GM18867 (cell line): ENCODE results near the gene IL10.

Experiments
- ATAC-seq: cut with Tn5 transposase; IDR thresholded peaks from one replicate; pipeline ENCODE4 v1.9.1; 2021; ENCODE audit warnings: mild to moderate bottlenecking, moderate library complexity; ENCODE audit not compliant: unreplicated experiment

Gene IL10

GRCh38 chr1:206772243-206772937 is at the start of gene IL10:
TSS of gene IL10 (minus strand) at chr1:206772494. CDS start at chr1:206772435, 59 bp downstream.
- ATAC-seq = no peak

GRCh38 chr1:206821493-206821892 is 49.2 kb upstream of the IL10 start:
- ATAC-seq = no peak

- peak; percentile 83 for ATAC-seq
These were observed 44.3 kb upstream of the IL10 start for GRCh38 chr1:206816390-206817287.

- no peak for ATAC-seq
These were observed 42.5 kb upstream of the IL10 start for GRCh38 chr1:206814716-206815341.

GRCh38 chr1:206812471-206812870 is 40.2 kb upstream of the IL10 start:
- ATAC-seq = no peak

GRCh38 chr1:206809504-206810084 is 37.3 kb upstream of the IL10 start:
- ATAC-seq = no peak

- no peak for ATAC-seq
These were observed 36.3 kb upstream of the IL10 start for GRCh38 chr1:206808615-206809014.

GRCh38 chr1:206805357-206805756 is 33.1 kb upstream of the IL10 start:
- ATAC-seq = no peak

GRCh38 chr1:206804156-206804737 is 32.0 kb upstream of the IL10 start:
- no peak for ATAC-seq

GRCh38 chr1:206803221-206803730 is 31.0 kb upstream of the IL10 start:
- ATAC-seq = peak; percentile 96

- no peak for ATAC-seq
These were observed 30.1 kb upstream of the IL10 start for GRCh38 chr1:206802401-206802800.

- no peak for ATAC-seq
These were observed 29.2 kb upstream of the IL10 start for GRCh38 chr1:206801467-206801866.

- no peak for ATAC-seq
These were observed 28.6 kb upstream of the IL10 start for GRCh38 chr1:206800891-206801290.

GRCh38 chr1:206800411-206800810 is 28.1 kb upstream of the IL10 start:
- ATAC-seq = no peak

- no peak for ATAC-seq
These were observed 27.0 kb upstream of the IL10 start for GRCh38 chr1:206799311-206799710.

GRCh38 chr1:206798384-206798996 is 26.2 kb upstream of the IL10 start:
- ATAC-seq = no peak

- ATAC-seq = no peak
These were observed 25.5 kb upstream of the IL10 start for GRCh38 chr1:206797534-206798383.

- ATAC-seq = no peak
These were observed 24.7 kb upstream of the IL10 start for GRCh38 chr1:206796981-206797402.

- ATAC-seq = no peak
These were observed 23.8 kb upstream of the IL10 start for GRCh38 chr1:206796116-206796515.
